DND-41 (cell line): ENCODE results near the gene ADAMTS13.
A peak's percentile ranks its signal among the peaks of the same experiment; 100 is the strongest.

Source experiments
- ATAC-seq: fragments of 200-7000 bp; cut with Tn5 transposase; 3 replicates; pipeline ENCODE4 v1.9.1; 2021; ENCODE audit warnings: low read depth; ENCODE audit not compliant: insufficient read depth
- DNase-seq: peaks from one replicate; pipeline ENCODE4 v3.0.0-alpha.2; 2020
- H2AFZ ChIP-seq: 2 replicates; pipeline ENCODE4 v1.6.0; 2012; ENCODE audit warnings: low read depth, low read length
- H3K27ac ChIP-seq: 2 replicates; pipeline ENCODE4 v1.5.1; 2012; ENCODE audit warnings: low read length, inconsistent platforms
- H3K27me3 ChIP-seq: fragments of 200-600 bp; sonication (generic); 2 replicates; pipeline ENCODE4 v1.6.0; 2012; ENCODE audit warnings: low read length, mild to moderate bottlenecking, inconsistent platforms; ENCODE audit not compliant: insufficient read depth, poor library complexity
- H3K36me3 ChIP-seq: 2 replicates; pipeline ENCODE4 v1.5.1; 2012; ENCODE audit warnings: low read length, inconsistent platforms; ENCODE audit not compliant: insufficient read depth
- H3K4me1 ChIP-seq: 2 replicates; pipeline ENCODE4 v1.5.1; 2012; ENCODE audit warnings: mild to moderate bottlenecking, low read length; ENCODE audit not compliant: insufficient read depth
- H3K4me2 ChIP-seq: 2 replicates; pipeline ENCODE4 v1.6.0; 2012; ENCODE audit warnings: mild to moderate bottlenecking, moderate library complexity, low read length, inconsistent platforms; ENCODE audit not compliant: insufficient read depth
- H3K4me3 ChIP-seq, 2 experiments: fragments of 200-600 bp in 1 of 2; shearing (Covaris generic) in 1 of 2; 2 replicates each; pipeline ENCODE4 v1.5.1; 2012 to 2016; ENCODE audit warnings: inconsistent platforms in 2 of 2, low read length in 2 of 2, mild to moderate bottlenecking in 2 of 2, low read depth in 1 of 2, moderate library complexity in 1 of 2
- H3K79me2 ChIP-seq: 2 replicates; pipeline ENCODE4 v1.6.0; 2012; ENCODE audit warnings: low read length, inconsistent platforms; ENCODE audit not compliant: insufficient read depth
- H3K9ac ChIP-seq: 2 replicates; pipeline ENCODE4 v1.6.0; 2012; ENCODE audit warnings: low read depth, mild to moderate bottlenecking, inconsistent platforms, low read length, moderate library complexity
- H3K9me3 ChIP-seq: 2 replicates; pipeline ENCODE4 v1.5.1; 2012; ENCODE audit warnings: low read length, moderate library complexity, mild to moderate bottlenecking, inconsistent platforms; ENCODE audit not compliant: insufficient read depth, severe bottlenecking
- H4K20me1 ChIP-seq: 2 replicates; pipeline ENCODE4 v1.6.0; 2012; ENCODE audit warnings: low read length; ENCODE audit not compliant: insufficient read depth
- CTCF ChIP-seq: IDR thresholded peaks from 2 replicates; pipeline ENCODE4 v1.5.1; 2012; ENCODE audit warnings: borderline replicate concordance, low read length, moderate library complexity, mild to moderate bottlenecking; ENCODE audit not compliant: poor library complexity, severe bottlenecking; ENCODE audit errors: extremely low read depth
- EZH2 ChIP-seq: IDR thresholded peaks from 3 replicates; pipeline ENCODE4 v1.6.1; 2012; ENCODE audit warnings: borderline replicate concordance, low read depth, mild to moderate bottlenecking, moderate library complexity, low read length, inconsistent platforms; ENCODE audit not compliant: severe bottlenecking

ADAMTS13 gene

GRCh38 chr9:133468374-133468773 is 46.2 kb downstream of the ADAMTS13 start:
- Histone ChIP-seq H2AFZ (no peak overlapping the region), H3K27ac (no peak overlapping the region), H3K36me3 (peaks cover 6% of the 10 kb centered on the region; the same call in 1 of the 2 replicates), H3K4me3 (no peak overlapping the region), H3K4me2 (no peak overlapping the region), H4K20me1 (peaks cover 4% of the 10 kb centered on the region; the same call in 1 of the 2 replicates), H3K9ac (no peak overlapping the region), H3K79me2 (no peaks in the 10 kb centered on the region), H3K27me3 (no peaks in the 10 kb centered on the region), H3K9me3 (no peaks in the 10 kb centered on the region), H3K4me1 (no peaks in the 10 kb centered on the region)
- TF ChIP-seq CTCF (no peak), EZH2 (no peak)
- ATAC-seq = 0 out of 3 replicates have a peak, but pooled peaks have one; percentile 2
- DNase-seq = no peak

DNA sequence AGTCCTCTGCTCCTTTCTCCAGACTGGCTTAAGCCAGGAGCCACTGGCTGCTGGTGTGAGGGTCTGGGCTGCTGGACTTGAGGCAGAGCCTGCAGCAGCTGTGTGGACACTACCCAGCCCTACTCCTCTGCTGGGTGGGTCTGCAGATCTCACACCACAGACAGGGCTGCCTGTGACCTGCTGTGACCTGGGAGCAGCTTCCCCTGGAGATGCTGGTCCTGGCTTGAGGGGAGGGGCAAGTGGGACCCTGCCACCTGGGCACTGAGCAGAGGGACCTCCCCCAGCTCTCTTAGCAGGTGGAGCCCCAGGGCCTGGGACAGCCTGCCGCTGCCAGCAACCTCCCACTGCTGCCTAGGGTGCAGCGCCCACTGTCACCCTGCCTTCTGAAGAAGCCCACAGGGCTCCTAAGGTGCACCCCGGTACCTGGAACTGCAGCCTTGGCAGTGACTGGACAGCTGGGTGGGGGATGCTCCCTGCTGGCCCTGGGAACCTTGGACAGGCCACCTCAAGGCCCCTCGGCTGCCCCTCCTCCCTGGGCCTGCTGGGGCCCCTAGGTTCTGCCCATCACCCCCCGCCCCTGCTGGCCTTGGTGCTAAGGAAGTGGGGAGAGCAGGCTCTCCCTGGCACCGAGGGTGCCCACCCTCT is 46.7 kb downstream of the ADAMTS13 start:
- no peak for TF ChIP-seq EZH2
- TF ChIP-seq CTCF = no peak
- H3K27ac ChIP-seq = no peak overlapping the region
- H3K79me2 ChIP-seq = no peaks in the 10 kb centered on the region
- no peaks in the 10 kb centered on the region for H3K27me3 ChIP-seq
- H3K4me1 ChIP-seq = no peaks in the 10 kb centered on the region
- no peak overlapping the region for H3K4me2 ChIP-seq
- H3K36me3 ChIP-seq = peaks cover 11% of the 10 kb centered on the region
- DNase-seq = no peak
- peaks cover 4% of the 10 kb centered on the region; the same call in 1 of the 2 replicates for H4K20me1 ChIP-seq
- H3K4me3 ChIP-seq = no peak overlapping the region
- H3K9me3 ChIP-seq = no peaks in the 10 kb centered on the region
- H2AFZ ChIP-seq = no peak overlapping the region
- peak; percentile 18; the same call in 2 of the 3 replicates for ATAC-seq
- H3K9ac ChIP-seq = no peak overlapping the region

GRCh38 chr9:133470427-133470924 is 48.3 kb downstream of the ADAMTS13 start:
- no peak overlapping the region for H3K9ac ChIP-seq
- ATAC-seq = 0 out of 3 replicates have a peak, but pooled peaks have one; percentile 8

More at GRCh38 chr9:133470427-133470924, 48.3 kb downstream of the ADAMTS13 start:
- Histone ChIP-seq H3K4me1 (no peaks in the 10 kb centered on the region), H3K27me3 (no peaks in the 10 kb centered on the region), H3K27ac (no peak overlapping the region), H3K79me2 (no peaks in the 10 kb centered on the region), H3K36me3 (peaks cover 24% of the 10 kb centered on the region), H4K20me1 (no peaks in the 10 kb centered on the region; the same call in 1 of the 2 replicates), H3K9me3 (no peaks in the 10 kb centered on the region), H2AFZ (no peak overlapping the region), H3K4me2 (no peak overlapping the region), H3K4me3 (no peak overlapping the region)
- no peak for DNase-seq
- TF ChIP-seq EZH2 (no peak), CTCF (no peak)
